Keratinocyte (primary cell): Measurements from ENCODE around the gene WDR89.

Experiments used
- EZH2 ChIP-seq: IDR thresholded peaks from one replicate; pipeline ENCODE4 v1.6.1; 2012; ENCODE audit warnings: inconsistent platforms, mild to moderate bottlenecking, low read length, moderate library complexity
- TF ChIP-seq, protein P1 (sequence below), 3 experiments: IDR thresholded peaks in 1 of 3; conservative IDR thresholded peaks in 1 of 3; optimal IDR thresholded peaks in 1 of 3; 2 replicates in 2 of 3; 3 replicates in 1 of 3; pipeline versions ENCODE3 to v1.5.1; 2011; ENCODE audit warnings: low read length in 3 of 3, mild to moderate bottlenecking in 3 of 3, moderate library complexity in 2 of 3, control low read depth in 1 of 3, inconsistent platforms in 1 of 3; ENCODE audit not compliant: insufficient read depth in 2 of 3; ENCODE audit errors: extremely low read depth in 1 of 3

- no peak for TF ChIP-seq EZH2
- TF ChIP-seq, protein P1, sequence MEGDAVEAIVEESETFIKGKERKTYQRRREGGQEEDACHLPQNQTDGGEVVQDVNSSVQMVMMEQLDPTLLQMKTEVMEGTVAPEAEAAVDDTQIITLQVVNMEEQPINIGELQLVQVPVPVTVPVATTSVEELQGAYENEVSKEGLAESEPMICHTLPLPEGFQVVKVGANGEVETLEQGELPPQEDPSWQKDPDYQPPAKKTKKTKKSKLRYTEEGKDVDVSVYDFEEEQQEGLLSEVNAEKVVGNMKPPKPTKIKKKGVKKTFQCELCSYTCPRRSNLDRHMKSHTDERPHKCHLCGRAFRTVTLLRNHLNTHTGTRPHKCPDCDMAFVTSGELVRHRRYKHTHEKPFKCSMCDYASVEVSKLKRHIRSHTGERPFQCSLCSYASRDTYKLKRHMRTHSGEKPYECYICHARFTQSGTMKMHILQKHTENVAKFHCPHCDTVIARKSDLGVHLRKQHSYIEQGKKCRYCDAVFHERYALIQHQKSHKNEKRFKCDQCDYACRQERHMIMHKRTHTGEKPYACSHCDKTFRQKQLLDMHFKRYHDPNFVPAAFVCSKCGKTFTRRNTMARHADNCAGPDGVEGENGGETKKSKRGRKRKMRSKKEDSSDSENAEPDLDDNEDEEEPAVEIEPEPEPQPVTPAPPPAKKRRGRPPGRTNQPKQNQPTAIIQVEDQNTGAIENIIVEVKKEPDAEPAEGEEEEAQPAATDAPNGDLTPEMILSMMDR (optimal IDR thresholded peaks at IDR 0.05 in 1 of 3, IDR thresholded peaks at IDR 0.05 in 1 of 3, conservative IDR thresholded peaks at IDR 0.05 in 1 of 3; ENCODE audit: extremely low read depth in 1 of 3, insufficient read depth in 2 of 3, low read length in 3 of 3): no peak
These were observed 7.9 kb downstream of the WDR89 start for GRCh38 chr14:63633801-63634200.
